NT2/D1 (cell line): Measurements from ENCODE around the gene CPNE9.

ENCODE experiments used
- YY1 ChIP-seq: IDR thresholded peaks from 2 replicates; pipeline ENCODE4 v1.6.1; 2011; ENCODE audit not compliant: insufficient read length, insufficient read depth
- ZNF274 ChIP-seq: IDR thresholded peaks from 2 replicates; pipeline ENCODE4 v1.6.1; 2011; ENCODE audit warnings: mild to moderate bottlenecking, low read depth, low read length

- TF ChIP-seq ZNF274 (no peak), YY1 (no peak)
Observed at GRCh38 chr3:9703240-9703639, 393 bp upstream of the CPNE9 start.
